Stimulated activated CD8-positive, alpha-beta memory T cell treated with anti-CD3 and anti-CD28 coated beads, Interleukin-15, amount 100 ng/mL, for 48 hours (primary cell): ENCODE measurements around the gene VEGFA.

Experiments used
- DNase-seq, 2 donors: peaks; one replicate each; pipeline ENCODE4 v3.0.0-alpha.2; 2020; ENCODE audit warnings: low read depth in 2 of 2

The VEGFA gene

DNA sequence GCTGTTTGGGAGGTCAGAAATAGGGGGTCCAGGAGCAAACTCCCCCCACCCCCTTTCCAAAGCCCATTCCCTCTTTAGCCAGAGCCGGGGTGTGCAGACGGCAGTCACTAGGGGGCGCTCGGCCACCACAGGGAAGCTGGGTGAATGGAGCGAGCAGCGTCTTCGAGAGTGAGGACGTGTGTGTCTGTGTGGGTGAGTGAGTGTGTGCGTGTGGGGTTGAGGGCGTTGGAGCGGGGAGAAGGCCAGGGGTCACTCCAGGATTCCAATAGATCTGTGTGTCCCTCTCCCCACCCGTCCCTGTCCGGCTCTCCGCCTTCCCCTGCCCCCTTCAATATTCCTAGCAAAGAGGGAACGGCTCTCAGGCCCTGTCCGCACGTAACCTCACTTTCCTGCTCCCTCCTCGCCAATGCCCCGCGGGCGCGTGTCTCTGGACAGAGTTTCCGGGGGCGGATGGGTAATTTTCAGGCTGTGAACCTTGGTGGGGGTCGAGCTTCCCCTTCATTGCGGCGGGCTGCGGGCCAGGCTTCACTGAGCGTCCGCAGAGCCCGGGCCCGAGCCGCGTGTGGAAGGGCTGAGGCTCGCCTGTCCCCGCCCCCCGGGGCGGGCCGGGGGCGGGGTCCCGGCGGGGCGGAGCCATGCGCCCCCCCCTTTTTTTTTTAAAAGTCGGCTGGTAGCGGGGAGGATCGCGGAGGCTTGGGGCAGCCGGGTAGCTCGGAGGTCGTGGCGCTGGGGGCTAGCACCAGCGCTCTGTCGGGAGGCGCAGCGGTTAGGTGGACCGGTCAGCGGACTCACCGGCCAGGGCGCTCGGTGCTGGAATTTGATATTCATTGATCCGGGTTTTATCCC is at the start of gene VEGFA:
Gene VEGFA, plus strand, starts transcription at position 686 of the 846 bp plus-strand sequence.
- DNase-seq = peak; percentile 69 to 76

DNA sequence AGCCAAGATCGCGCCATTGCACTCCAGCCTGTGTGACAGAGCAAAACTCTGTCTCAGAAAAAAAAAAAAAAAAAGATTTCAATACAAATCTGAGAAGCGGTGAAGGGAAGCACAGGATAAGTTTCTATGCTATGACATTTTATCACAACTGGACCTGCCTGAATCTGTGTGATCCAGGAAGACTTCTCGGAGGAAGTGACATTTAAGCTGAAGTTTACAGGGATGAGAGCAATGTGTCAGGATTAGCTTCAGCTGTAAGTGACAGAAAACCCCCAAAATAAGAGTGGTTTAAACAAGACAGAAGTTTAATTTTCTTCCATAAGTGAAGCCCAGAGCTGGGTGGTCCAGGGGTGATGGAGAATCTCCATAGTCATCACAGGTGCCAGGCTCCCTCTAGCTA is 49.0 kb upstream of the VEGFA start:
- no peak for DNase-seq

DNA sequence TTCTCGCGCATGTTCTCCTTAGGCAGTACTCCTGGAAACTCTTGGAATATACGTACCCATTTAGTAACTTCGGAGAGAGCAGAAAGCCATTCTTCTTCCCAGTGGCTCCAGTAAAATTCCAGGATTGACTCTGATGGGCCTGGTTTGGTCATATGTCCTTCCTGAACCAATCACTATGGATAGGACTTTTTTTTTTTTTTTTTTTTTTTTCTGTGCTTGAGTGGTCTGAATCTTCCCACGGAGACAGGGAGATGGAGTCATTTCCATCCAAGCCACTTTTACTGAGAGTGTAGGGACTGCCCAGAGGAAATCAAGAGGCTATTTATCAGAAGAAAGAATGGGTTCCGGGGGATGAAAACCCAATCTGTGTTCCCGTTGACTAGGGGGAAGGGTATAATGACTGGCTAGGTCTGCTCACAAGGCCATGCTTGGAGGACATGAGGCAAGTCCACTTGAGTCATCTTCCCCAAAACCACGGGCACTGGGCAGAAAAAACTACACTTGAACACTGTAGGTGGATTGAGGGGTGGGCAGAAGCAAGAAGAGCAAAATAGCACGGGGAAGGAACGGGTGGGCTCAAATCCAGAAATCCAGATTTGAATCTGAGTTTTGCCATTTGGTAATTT is 47.0 kb upstream of the VEGFA start:
- DNase-seq = no peak

DNA sequence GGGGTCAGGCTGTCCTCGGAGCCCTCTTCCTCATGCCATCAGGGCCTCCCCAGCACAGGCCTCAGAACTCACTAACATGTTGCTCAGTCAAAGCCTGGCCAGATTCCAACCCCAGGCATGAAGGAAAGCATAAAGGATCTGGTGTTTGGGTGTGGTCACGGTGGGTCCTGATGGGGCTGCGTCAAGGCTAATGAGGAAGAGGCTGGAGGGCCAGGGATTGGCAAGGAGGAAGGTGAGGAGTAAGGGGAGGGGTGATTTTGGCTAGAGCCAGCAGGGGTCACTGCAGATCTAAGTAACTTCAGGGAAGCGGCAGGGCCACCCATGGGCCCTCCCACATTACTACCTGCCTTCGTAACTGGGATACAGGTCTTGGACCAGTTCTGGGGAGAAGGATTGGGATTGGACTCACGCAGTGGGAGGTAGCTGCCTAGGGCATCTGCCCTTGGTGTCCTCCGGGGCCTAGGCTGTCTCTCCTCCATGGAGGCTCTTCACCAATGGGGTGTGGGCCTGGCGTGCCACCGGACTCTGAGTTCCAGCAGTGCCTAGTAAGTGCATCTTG is 46.2 kb upstream of the VEGFA start:
- DNase-seq = peak; percentile 49 to 55

DNA sequence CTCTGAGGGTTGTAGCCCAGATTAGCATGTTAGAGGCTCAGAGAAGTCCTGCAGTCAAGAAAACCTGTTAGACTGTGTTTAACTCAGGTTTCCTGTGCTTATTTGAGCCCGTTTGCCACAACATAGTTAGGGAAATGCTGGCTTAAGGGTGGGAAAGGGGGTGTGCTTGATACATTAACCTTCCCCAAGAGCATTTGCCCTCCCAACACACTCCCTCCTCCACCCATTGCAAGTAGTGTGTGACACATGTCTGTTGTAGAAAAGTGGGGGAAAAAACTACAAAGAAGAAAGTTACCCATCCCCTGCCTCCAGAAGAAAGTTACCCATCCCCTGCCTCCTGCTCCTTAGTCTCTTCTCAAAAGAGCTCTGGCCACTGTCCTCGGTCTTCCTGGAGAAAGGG is 45.7 kb upstream of the VEGFA start:
- DNase-seq = no peak

DNA sequence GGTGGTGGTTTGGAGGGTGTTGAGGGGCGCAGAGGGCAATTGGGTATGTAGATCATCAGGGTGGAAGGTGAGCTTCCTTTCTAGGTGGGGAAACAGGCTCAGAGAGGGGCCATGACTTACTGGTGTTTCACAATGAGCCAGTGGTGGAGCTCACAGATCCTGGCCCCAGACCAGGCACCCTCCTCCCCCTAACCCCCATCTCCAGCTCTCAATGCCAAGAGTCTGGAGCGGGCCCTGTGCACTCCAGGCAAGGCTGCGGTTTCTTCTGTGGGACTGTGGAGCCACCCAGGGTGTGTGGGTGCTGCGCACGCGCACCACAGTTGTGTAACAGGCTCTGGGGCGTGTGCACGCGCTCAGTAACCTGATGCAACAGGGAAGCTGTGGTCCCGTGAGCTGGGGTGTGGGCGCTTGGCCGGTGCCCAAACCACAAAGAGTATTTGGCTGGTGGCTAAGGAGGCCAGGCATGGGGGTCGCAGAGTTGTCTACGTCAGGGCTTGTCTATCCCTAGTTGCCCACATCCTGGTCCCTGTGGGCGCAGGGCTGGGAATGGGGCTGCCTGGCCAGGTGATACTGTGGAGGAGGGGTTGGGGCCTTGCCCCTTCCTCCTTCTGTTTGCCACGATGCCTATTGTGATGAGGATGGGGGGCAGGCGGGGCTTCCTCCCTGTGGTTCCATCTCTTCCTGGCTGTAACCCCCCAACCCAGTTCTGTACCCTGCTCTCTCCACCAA is 44.9 kb upstream of the VEGFA start:
- DNase-seq = peak; percentile 72 to 77

DNA sequence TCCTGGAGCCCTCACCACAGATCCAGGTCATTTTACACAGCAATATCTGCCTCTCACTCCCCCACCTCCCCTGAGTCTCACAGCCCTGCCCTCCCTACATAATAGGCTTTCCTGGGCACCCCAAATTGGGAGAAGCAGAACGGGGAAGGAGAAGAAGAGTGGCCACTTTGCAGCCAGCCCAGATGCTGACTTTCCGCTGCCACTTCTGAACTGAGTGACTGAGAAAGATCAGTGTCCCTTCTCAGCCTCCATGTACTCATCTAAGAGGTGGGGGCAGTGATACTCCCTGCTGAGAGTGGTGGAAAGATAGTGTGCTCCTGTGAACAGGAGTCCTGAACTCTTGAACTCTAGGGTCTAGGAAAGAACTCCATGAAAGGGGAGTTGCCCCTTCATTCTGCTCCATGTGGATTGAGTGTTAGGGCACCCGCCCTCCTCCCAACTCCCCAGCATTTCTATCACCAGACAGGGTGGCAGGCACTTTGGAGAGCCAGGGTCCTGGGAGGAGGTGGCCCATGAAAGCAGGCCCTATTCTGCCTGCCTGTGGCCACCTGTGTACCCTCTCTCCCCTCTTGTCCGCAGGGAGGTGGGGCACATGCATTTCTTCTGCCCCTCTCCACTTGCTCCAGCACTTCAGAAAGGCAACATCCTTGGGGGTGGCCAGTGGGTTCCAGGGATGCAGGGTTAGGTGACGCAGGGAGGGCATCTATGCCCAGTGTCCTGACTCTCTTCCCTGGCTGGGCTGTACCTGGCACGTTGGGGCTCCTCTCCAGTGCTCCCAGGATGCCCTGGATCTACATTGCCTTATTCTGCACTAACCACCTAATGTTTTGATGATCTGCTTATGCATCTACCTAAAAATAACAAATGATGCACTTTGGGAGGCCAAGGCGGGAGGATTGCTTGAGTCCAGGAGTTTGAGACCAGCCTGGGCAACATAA is 44.1 kb upstream of the VEGFA start:
- no peak for DNase-seq

DNA sequence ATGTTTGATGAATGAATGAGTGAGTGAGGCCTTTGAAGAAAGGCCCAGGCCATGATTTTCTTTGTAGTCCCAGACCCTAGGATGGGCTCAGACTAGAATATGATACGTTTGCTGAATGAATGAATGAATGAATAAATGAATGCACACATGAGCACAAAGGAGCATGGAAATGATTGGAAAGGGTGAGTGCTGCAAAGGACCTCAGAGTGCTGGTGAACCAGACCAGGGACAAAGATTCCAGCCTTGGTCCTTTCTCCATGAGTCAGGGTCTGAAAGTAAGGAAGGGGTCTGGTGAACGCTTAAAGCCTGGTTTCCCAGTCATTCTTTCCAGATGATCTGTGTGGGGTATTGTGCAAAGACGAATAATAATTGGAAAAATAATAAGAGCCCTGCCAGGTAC is 42.4 kb upstream of the VEGFA start:
- DNase-seq = no peak

DNA sequence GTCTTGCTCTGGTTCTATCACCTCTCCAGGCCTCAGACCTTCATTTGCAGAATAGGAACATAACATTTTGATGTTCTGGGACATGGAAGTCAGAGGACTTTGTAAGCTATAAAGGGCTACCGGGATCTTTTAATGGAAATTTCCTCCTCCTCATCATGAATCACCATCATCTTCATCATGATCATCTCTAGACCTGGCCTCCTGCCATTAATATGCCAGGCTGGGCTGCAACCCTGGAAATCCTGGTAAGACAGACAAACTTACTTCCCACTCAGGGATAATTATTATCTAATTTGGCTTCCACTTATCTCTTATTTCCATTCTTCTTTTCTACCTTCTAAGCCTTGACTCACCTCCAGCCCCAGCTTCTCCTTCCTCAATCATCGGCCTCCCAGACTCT is 41.4 kb upstream of the VEGFA start:
- DNase-seq = no peak

DNA sequence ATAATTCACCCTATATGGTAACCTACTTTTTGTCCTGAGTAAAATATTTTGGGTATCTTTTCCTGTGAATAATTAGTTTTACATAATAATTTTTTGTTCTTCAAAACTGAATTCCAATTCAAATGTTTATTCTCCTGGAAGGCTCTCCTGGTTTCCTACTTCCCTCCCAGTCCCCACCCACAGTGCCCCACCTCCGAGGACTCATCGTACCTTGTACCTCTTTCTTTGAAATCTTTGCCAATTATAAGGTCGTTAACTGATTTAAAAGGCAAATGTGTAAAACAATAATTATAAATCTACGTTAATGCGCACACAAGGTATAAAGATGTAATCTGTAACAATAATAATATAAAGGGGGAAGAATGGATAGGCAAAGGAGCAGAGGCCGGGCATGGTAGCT is 40.5 kb upstream of the VEGFA start:
- DNase-seq = no peak

DNA sequence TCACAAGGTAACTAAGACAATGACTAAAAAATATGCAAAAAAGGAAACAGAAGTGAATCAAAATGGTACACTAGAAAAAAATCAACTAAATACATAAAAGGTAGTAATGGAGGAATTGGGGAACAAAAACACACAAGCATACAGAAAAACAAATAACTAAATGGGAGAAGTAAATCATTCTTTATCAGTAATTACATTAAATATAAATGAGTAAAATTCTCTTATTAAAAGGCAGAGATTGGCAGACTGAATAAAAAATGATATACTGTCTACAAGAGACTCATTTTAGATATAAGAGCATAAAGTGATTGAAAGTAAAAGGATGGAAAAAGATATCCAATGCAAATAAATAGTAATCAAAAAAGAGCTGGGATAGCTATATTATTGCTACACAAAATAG is 39.4 kb upstream of the VEGFA start:
- DNase-seq = no peak

DNA sequence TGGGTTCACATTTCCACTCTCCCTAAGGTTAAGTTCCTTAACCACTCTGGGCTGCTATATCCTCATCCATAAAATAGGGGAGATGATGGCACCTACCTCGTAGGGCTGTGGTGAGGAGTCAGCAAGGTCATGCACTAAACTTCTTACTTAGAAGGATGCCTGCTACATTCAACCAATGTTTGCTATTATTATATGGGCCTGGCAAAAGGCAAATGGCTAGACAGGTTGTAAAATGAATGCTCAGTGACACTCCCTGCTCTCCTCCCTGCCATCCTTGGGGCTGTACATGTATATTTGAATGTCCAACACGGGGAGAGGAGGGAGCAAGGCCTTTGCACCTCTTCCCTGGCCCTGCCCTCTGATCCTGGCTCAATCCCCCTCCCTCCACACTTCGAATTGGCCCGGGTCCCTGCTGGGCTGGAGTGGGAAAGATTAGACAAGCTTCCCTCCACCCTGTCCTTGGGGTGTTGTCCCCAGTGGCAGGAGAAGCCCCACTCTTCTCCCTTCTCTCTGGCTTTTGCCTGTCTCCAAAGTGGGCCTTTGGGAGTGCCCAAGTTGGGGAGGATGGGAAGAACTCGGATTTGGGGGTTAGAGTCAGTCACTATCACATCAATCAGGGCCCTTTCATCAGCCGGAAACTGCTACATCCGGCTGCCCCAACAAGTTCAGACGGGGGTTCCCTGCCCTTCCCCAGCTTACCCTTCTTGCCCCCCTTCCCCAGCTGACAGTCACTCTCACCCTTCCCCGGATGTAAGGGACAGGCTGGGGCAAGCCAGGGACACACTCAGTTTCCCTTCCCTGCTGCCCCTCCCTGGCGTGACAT is 36.3 kb upstream of the VEGFA start:
- DNase-seq = no peak

DNA sequence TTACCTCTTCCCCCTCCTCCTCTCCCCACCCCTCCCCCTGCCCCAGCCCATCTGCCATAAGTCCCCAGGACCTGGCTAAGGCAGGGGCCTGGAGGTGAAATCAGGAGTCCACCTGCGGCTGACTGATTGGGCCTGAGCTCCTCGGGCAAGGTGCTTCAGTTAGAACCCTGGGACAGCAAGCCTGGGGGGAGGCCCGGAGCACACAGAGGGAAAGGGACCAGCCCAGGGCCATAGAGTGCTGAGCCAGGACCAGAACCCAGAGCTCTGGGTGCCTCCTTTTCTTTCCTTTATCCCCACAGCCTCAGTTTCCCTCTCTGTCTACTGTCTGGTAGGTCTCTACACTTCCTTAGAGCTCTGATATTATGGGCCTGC is 35.7 kb upstream of the VEGFA start:
- no peak for DNase-seq

DNA sequence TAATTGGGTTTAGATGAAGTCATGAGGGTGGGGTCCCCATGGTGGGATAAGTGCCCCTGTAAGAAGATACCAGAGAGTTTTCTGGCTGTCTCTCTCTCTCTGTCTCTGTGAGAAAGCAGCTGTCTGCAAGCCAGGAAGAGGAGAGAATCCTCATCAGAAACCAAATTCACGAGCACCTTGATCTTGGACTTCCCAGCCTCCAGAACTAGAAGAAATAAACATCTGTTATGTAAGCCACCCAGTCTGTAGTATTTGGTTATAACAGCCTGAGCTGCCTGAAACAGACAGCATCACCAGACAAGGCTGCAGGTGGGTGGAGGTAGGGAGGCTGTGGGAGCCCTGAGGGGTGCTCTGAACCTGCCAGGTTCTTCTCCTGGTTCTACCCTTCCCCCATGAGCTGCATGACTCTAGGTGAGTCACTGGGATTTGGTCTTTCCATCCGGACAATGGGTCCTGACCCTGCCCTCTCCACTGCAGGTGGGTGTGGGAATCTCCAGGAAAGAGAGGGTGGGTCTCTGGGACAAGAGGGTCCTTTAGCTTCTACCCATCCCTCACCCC is 34.3 kb upstream of the VEGFA start:
- no peak for DNase-seq

DNA sequence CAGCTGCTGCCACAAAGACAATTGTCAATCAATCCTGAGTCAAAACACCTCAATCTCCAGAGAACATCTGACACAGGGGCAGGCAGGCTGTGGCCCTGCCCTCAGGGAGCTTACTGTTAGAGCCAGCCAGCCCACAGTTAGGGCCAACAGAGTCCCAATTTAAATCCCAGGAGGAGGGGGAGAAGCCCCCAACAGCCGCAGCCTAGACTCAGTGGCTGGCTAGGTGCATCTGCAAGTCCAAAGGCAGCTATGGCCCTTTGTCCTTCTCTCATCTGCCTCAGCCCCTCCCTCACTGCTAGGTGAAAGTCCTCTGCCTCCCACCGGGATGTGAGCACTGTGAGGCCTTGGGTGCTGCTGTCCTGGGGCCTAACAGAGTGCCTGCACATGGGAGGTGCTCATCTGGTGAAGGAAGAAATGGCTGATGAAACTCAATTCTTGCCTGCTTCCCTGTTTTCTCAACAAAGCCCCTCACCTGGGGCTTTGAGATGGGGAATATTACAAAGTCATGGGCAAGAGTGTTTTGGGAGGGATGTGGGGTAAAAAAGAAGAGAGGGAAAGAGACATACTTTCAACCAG is 33.7 kb upstream of the VEGFA start:
- no peak for DNase-seq

DNA sequence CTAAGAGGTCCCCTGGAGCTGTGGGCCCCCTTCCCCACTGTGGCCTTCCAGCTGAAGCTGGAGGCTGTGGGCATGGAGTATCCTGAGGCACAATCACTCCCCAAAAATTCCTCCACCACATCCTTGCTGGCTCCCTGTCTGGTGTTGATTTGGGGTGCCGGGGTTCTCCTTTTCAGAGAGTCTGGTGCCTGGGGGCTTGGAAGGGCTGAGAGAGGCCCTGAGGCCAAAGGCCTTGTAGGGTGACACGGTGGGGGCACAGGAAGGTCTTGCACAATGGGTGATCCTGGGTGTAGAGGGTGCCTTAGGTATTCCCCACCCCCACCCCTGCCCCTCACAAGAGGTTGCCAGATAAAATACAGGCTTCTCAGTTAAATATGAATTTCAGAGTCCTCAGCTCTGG is 33.2 kb upstream of the VEGFA start:
- no peak for DNase-seq

DNA sequence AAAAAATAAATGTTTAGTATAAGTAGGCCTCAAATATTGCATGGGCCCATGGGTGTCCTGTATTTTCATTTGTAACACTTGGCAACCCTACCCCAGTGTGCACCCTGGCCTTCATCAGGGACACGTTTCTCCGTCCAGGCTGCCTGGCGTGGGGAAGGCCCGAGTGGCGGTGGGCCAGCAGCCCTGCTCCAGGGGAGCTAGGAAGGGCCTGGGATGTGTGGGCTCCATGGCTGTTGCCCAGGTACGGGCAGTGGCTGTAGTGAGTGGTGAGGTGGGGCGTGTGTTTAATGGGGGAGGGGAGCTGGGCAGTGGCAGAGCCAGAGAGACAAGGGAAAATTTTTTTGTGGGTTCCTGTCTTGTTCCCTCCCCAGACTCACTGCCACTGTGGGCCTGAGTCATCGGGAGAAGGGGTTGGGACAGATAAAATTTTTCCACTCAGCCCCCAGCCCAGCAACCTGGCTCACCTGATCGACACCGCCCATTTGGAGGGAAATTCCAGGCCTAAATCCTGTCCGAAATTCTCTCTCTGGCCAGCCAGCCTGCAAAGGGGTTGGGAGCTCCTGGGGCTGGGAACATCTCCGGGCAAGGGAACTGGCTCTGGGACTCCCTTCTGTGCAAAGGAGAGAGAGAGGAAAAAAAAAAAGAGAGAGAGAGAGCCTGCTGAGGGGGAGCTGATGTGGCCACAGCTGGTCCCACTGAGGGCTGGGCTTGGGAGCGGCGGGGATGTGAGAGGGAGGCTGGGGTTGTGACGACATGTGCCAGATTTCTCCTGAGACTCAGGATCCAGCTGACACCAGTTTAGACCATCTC is 32.5 kb upstream of the VEGFA start:
- no peak for DNase-seq

DNA sequence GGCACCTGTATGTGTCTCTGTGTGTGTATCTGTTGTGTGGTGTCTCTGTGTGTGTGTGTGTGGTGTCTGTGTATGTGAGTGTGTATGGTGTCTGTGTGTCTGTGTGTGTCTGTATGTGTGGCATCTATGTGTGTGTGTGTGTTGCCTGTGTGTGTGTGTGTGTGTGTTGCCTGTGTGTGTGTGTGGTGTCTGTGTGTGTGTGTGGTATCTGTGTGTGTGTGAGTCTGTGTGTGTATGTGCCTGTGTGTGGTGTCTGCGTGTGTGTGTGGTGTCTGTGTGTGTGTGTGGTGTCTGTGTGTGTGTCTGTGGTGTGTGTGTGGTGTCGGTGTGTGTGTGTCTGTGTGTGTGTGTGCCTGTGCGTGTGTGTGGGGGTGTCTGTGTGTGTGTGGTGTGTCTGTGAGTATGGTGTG is 31.7 kb upstream of the VEGFA start:
- no peak for DNase-seq
